Measurements from ENCODE around the gene EML6.

- TF ChIP-seq CTCF (IDR thresholded peaks at IDR 0.05): no peak
- no peak for TF ChIP-seq POLR2A (IDR thresholded peaks at IDR 0.05)
Measured at GRCh38 chr2:54695378-54695777, 28.1 kb upstream of the EML6 start.
